DMS53 (cell line): ENCODE results near the gene TMEM115.

Experiments used
- DNase-seq: peaks from one replicate; lab custom pipeline; 2025; lab: John Stamatoyannopoulos, UW

TMEM115 gene, protein sequence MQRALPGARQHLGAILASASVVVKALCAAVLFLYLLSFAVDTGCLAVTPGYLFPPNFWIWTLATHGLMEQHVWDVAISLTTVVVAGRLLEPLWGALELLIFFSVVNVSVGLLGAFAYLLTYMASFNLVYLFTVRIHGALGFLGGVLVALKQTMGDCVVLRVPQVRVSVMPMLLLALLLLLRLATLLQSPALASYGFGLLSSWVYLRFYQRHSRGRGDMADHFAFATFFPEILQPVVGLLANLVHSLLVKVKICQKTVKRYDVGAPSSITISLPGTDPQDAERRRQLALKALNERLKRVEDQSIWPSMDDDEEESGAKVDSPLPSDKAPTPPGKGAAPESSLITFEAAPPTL

DNA sequence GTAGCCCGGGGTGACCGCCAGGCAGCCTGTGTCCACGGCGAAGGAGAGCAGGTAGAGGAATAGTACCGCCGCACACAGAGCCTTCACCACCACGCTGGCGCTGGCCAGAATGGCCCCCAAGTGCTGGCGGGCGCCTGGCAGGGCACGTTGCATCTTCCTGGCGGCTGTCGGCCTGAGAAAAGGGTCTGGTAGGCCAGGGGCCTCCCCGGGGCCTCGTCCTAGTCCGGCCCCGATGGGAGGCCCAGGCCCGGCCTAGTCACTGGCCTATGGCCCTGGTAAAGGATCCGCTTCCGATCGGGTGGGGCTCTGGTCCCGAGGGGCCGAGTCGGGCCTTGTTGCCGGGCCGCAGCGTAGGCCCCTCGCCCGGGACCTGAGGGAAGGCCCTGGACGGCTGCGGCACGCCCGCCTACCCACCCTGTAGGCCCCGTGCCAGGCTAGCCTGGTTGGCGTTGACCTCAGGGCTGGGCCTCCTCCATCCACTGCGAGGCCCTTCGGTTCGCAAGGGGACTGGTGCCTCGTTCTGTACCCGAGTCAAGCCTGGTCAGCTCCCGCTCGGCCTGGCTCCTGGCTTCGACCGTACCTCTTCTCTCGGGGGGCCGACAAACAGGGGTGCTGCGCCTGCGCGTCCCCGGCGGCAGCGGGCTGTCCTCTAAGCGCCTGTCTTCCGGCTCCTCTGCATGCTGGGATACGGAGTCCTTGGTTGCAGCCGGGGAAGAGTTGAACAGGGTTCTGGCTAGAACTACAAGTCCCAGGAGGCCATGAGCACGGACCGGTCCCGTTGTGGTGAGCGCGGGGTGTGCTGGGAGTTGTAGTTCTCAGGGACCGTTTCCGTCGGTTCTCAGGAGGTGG, at the start of gene TMEM115:
Gene TMEM115 (minus strand): TSS at position 611 of the 849 bp plus-strand sequence. CDS start 458 bp downstream, at position 153.
- peak; percentile 91 for DNase-seq

DNA sequence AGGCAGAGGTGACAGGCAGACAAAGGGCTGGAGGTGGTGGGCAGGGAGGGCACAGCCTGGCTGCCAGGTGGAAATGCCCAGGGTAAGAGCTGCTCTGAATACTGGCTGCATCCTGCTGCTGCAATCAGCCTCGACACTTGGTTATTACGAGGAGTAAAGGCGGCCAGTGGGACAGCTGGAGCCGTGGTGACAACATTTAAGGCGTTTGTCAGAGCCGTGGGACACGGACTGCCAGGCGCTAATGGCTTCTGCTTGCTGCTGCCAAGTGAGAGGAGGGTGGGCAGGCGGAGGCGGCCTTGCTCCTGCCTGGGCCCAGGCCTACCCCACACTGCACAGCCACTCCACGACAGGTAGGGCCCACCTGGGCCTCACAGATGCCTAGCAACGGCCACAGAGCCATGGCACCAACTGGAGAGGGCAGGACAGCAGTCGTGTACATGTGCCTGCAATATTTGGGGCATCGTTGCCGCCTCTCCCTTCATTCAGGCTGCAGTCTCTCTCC, 49.2 kb upstream of the TMEM115 start:
- no peak for DNase-seq

DNA sequence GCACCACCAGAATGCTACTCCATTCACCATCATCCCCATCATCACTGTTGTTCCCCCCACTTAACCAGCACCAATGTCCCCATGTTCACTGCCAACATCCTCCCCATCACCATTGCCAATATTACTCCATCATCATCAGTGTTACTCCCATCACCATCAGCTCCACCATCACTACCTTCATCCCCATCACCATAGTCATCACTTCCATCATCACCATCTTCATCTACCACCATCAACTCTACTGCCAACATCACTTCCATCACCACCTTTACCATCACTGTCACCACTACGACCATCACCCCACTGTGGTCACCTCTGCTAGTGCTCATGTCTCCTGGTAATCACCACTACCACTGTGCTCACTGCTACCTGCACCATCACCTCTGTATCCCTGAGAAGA, 47.2 kb upstream of the TMEM115 start:
- DNase-seq, result no peak

DNA sequence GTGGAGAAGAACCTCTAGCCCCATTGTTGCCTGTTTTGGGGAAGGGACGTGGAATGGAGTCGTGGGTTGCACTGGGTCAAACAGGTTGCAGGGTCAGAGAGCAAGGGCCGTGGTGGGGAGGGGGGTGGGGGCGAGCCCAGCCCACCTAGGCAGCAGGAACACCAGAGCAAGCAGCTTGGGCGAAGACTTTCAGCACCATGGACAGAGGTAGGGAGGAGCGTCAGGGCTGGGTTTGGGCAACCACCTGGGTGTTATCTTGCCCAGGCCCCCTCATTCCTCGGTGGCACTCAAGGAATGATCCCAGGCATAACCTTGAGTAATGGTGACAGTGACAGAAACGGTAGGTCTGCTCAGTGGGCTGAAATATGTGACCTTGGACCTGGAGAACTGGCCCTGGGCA, 45.9 kb upstream of the TMEM115 start:
- no peak for DNase-seq

DNA sequence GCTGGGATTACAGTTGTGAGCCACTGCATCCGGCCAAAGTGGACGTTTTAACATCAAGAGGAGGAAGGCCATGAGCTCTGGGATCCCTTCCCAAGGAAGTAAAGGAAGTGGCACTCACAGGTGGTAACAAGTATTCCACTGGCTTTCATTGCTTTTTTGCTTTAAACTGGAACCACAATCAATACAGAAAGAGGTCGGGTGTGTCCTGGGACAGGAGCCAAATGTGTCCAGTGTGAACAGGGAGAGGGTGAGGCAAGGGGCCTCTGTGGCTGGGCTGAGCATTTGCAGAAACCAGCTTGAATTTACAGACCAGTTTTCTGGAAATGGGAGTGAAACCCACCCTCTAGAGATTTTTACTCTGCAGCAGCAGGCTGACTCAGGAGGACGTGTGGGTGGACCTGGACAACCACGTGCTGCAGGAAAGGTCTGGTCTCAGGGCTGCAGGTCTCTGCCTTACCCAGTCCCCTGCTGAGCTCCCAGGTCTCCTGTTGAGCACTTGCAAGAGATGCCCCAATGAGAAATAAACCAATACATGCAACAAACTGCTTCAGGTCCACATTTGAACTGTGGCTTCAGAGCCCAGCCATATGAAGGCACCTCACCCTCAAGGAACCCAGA, 42.8 kb upstream of the TMEM115 start:
- no peak for DNase-seq

DNA sequence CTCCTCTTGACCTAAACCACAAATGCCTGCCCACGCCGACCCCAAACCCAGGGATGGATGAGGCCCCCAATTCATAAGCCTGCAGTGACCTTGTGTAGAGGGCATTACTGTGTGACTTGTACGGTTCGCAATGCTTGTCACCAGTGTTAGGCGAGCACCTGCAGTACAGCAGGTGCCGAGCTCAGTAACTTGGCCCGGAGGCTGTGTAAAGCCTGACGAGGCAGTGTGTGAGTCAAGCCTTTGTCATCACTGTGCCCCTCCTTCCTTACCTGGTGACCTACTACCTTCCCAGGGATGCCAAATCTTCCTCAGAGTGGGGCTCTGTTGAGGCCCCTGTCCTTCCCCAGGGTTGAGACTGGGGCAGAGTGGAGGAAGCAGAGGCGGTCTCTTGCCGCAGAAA, 37.2 kb upstream of the TMEM115 start:
- DNase-seq, result peak; percentile 73

DNA sequence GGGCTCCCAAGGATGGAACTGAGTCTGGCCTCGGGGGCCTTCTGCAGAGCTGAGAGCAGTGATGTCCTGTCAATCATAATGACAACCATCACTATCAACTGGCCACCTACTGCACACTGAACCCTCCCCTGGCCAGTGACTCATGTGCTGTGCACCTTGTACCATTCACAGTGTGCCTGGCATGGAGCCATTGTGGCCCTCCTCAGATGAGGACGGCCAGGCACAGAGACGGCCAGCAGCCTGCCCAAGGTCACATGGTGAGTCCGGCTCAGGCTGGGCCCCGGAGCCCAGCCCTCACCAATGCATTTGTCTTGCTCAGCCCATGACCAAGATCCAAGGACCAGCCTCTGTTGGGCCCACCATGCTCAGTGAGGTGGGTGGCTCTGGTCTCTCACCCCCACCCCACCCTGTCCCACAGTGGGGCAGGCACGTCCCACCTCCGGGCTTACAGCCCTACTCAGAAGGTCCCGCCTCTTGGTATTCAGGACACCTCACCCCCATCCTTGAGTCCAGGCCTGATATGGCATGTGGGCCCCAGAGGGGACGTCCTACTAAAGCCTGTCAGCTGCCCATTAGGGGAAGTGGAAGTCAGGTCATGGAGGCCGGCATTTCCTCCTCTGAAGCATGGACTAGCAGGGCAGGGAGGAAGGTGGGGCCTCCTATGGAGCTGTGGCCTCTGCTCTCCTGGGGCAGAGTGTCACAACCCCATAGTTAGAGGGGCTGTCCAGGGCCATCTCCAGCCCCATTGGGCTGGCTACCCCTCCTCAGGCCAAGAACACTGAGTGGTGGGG, 35.9 kb upstream of the TMEM115 start:
- no peak for DNase-seq

DNA sequence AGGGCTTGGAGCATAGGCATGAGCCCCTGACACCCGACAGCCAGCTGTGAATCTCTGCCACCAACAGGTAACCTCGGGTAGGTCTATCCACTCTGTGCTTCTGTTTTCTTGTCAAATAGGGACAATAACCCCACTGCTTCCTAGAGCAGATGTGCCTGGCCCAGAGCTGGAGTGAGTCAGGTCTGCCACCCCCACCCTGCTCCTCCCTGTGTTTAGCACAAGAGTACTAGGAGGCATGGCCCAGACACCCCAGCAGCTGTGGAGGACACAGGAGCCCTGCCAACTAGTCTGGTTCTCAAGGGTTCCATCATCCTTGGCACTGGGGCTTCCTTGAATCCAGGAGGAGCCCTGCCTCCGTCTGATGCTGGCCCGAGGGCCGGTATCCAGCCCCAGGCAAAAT, 33.7 kb upstream of the TMEM115 start:
- no peak for DNase-seq

DNA sequence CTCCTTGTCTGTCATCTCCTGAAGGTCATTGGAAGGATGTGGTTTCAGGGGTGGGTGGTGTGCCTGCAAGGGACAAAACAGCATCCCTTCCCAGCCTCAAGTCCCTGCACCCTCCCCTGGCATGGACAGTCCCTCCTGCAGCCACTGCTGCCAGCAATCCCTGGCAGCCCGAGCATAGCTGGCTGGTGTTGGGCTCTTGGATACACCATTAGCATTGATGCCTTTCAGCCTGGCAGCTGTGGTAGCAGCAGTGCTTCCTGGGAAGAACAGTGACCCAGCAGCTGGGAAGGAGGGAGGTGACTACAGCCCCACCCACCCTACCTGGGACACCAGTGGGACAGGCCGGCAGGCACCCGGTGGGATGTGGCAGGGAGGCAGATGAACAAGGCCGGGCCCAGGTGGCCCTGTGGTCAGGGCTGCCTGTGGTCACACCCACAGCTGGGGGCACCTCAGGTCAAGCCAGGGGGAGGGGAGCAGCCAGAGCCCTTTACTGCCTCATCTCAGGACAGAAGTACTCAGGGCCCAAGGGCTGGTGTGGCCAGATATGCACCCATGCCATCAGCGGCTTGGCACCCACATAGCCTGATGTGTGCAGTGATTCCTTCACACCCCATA, 32.9 kb upstream of the TMEM115 start:
- DNase-seq, result peak; percentile 12

DNA sequence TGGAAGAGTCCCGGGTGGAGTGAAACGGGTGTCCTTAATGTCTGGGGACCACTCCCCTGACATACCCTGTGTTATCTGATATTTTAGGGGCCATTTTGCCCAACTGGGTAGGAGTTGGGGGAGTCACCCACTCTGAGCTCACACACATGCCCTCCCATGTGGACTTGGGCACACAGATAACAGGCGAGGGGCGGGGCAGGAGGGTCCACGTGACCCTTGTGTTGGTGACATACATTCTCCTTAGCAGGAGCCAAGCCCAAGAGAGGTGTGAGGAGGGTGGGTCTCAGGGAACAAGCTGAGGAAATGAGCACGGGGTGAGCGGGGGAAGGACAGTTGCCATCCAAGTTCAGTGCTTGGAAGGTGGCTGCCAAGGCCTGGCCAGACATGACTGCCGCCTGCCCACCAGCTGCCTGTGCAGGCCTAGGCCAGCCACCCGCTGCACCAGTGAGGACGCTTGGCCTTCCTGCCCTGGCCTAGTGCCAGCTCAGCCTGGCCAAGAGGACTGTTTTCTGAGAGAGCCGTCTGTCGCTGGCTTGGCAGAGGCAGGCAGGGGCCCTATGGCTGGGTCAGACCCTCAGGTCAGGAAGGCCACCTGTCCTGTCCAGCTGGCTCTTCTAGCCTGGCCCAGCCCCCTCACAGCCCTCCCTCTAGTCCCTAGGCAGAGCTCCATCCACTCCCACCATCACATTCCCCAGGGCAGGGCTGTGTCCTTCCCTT, 31.3 kb upstream of the TMEM115 start:
- DNase-seq, result peak; percentile 62

DNA sequence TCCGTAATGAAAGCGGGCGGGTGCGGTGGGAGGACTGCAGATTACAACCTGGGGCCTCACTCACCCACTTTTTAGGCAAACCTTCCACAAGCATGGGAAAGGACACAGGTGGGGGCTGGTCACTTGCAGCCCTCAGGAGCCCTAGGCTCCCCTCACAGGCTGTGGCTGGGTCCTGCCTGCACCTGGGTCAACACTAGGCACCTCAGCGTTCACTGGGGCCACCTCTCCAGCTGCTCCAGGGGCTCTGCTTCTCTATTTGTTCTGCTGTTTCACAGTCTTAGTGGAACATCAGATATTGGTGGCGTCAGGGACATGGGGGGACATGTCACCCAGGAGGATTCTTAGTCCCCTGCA, 30.1 kb upstream of the TMEM115 start:
- no peak for DNase-seq

DNA sequence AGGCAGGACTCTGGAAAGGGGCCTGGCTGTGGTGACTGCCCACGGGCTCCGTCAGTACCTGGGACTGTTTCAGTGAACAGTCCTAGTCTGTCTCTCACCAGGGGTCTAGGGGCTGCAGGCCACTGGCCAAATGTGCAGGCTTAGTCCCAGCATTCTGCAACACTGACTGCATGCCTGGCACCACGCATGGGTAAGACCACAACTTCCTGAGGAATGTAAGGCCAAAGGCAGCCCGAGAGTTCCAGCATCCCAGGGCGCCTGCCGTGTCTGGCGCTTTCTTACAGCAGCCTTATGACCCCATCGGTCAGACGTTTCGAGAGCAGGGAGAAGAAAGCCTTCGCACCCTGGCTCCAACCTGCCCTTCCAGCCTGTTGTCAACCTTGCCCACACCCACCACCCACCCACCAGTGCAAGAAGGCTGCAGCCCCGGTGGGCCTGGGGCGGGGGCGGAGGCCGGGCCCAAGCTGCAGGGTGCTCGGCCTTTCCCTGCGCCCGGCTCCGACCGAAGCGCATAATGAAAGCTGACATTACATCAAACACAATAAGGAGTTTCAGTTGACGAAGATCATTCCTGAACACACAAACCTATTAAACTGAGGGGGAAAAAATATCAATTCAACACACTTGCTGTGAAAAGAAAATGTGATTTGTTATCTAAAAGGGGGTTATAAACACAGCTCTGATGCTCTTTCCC, 29.5 kb upstream of the TMEM115 start:
- DNase-seq, result no peak

DNA sequence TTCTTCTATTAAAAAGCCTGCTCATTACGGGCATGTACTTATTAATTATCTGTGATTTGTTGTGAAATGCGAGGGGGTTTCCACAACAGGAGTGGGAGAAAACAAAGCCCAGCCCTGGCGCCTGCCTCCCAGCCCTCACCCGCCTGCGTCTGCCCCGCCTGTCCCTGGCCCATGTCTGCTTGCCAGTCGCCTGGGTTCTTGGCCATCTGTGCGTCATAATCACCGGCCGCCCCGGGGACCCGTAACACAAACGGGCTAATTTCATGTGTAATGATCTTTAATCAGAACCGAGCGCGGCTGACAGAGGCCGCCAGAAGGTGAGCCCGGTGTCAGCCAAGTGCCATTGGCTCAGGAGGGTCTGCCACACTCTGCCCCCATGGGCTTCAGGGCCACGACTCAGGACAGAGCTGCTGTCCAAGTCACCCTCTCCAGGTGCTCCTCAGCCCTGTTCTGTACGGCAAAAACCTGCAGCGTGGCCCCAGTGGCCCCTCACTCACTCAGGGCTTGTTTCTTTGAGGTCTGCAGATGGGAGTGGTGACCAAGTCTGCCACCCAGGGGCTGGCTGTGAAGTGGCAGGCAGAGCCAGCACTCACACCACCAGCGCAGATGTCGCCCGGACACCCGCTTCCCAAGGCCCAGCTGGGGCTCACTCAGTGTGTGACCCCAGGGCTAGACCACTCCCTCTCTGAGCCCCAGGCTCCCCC, 28.8 kb upstream of the TMEM115 start:
- no peak for DNase-seq

DNA sequence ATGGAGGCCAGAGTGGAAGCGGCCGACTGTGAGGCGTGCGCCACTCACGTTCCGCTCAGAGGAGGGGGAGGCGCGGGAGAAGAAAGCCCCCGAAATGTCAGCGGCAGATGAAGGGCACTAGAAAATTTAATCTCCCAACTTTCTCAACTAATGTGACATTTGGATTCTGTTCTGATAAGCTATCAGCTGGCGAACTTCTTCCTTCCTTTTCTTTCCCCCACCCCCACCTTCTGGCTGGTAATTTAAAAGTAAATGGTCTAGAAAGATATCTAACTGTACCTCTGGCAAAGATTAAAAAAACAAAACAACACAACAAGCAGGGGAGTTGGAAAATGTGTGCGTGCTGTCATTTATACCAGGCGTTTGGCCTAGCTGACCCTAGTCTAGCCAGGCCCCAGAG, 26.4 kb upstream of the TMEM115 start:
- DNase-seq, result no peak

DNA sequence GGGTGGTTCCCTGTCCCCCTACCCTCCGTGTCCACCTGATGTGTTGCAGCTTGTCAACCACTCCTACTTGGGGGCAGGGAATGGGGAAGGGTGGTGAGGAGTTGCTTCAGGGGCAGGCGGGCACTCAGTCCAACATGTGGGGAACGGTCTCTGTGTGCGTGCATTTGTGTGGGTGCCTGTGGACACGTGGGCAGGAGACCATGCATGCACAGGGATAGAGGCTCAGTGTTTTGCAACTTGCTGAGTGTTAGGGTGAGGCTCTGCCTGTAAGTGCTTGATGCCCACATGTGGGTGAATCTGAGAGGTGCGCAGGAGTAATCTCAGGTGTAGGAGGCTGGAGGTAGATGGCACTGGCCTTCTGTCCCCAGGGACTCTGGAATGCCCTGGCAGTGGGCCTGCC, 24.4 kb upstream of the TMEM115 start:
- no peak for DNase-seq

DNA sequence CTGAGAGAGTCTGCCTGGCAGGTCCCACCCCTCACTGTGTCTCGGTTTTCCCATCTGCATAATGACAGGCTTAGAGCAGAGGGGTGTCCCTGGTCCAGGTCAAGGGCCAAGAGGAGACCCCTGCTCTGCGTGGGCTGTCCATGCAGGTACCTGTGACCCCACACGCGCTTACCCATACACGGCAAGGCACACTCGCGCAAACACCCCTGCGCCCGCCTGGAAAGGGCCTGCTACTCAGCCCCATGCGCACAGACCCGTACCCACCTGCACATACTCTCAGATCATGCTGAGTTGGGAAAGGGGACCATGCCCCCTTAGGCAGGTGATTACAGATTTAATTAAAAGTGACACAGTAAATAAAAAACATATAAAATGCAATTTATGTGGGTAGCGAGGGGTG, 23.4 kb upstream of the TMEM115 start:
- DNase-seq, result no peak

DNA sequence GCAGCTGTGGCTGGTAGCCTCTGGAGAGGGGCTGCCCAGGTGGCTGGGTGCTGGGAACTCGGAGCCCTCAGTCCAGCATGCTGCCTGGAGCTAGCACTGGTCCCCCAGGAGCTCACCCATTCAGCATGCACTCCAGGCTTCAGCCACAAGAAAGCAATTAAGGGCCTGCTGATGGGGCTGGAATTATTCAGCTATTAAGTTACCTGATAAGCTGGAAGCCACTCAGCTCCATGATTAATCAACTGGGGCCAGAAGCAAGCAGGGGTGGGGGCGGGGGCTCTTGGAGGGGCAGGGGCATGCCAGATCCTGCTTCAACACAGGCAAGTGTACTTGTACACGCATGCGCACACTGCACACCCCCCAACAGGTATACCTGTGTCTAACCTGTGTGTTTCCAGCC, 22.1 kb upstream of the TMEM115 start:
- DNase-seq, result no peak

DNA sequence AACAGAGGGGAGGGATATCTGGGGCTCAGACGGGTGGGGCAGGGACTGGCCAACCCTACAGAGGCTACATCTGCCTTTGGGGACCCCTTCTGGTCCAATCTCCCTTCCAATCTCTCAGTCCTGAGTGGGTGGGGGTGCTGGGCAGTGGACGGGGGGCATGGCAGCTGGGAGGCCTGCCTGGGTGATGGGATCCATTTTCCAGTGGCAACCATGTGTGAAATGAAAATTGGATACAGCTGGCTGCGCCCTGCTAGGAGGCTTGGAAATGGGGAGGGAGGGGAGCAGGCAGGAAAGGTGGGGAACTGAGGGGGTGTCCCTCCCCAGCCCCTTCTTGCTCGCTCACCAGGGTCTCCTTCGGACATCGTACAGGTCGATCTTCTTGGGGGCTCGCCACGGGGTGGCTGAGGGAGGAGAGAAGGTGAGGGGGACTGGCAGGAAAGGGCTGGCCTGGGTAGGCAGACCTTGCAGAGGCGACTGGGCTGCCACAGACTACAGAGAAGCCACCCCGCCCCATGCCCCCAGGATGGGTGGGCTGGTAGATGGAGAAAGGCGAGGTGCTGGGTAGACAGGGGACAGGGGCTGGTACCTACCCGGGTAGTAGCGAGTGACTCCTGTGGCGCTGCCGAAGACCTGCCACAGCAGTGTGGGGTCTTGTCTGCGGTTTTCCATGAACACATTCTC, 21.2 kb upstream of the TMEM115 start:
- DNase-seq, result no peak

DNA sequence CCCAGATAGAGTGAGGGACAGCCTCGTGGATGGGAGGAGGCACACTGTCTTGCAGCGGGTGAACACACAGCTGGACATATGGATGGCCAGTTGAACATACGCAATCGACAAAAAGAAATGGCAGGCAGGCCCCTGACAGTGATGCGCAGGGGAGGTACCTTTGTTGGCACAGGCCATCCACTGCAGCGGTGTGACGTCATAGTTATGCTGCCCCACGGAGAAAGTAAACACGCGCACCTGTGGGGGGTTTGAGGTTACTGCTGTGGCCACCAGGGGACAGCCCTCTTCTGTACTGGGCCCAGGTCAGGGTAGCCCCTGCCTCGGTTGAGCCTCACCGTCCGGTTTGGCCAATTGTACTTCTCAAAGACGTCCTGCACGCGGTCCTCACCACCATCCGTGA, 19.4 kb upstream of the TMEM115 start:
- DNase-seq, result no peak
